ENCODE results near the gene SPTLC2. TPM values are rescaled to one million over a fixed set of nuclear protein-coding genes. Genes with fewer than 3 reads are reported as not detected.

The SPTLC2 gene
- total and polyA plus RNA-seq, 2 of the 13 experiments (the other 11 are each of a cell fraction or from before 2014, with no cell fraction given): 17.4 to 17.5 TPM

- no TSS peak for BruUV-seq (replicated peaks)
- CTCF ChIA-PET (ENCODE audit: low intra/inter-chr PET ratio, low total read pairs): no interaction called here
- Histone ChIP-seq H3K4me2 (ENCODE audit: low read depth, low read length) (no peak overlapping the region), H3K4me1 (ENCODE audit: insufficient read depth, low read length) (no peaks in the 10 kb centered on the region), H4K20me1 (ENCODE audit: insufficient read depth, low read length) (no peaks in the 10 kb centered on the region), H3K9ac (ENCODE audit: insufficient read depth, low read depth, low read length) (no peak overlapping the region), H2AFZ (ENCODE audit: low read length) (no peak overlapping the region), H3K4me3 (replicated peaks in 1 of 3; ENCODE audit: insufficient read depth in 1 of 3, low read depth in 2 of 3, low read length in 3 of 3) (no peak overlapping the region), H3K36me3 (replicated peaks in 1 of 2; ENCODE audit: control insufficient read depth in 1 of 2, insufficient read depth in 2 of 2, low read length in 2 of 2) (peaks cover 31 to 50% of the 10 kb centered on the region in 2 experiments), H3K79me2 (ENCODE audit: insufficient read depth, low read length) (no peaks in the 10 kb centered on the region), H3K27ac (ENCODE audit: extremely low read length, insufficient read depth, low read length) (no peak overlapping the region), H3K9me3 (ENCODE audit: low read length) (no peaks in the 10 kb centered on the region), H3K27me3 (ENCODE audit: control insufficient read depth in 1 of 2, insufficient read depth in 2 of 2, low read length in 2 of 2) (no peaks in the 10 kb centered on the region)
- ATAC-seq (no peak), DNase-seq (ENCODE audit: low spot score) (no peak), FAIRE-seq (no peak)
- TF ChIP-seq ZNF552 (CRISPR knock-in tag; IDR thresholded peaks at IDR 0.05; ENCODE audit: borderline replicate concordance) (no peak), CHCHD3 (CRISPR knock-in tag; IDR thresholded peaks at IDR 0.05) (no peak), TERF1 (CRISPR knock-in tag; IDR thresholded peaks at IDR 0.05) (no peak), ZNF546 (CRISPR knock-in tag; conservative IDR thresholded peaks at IDR 0.05) (no peak), ZNF790 (CRISPR knock-in tag; IDR thresholded peaks at IDR 0.05; ENCODE audit: borderline replicate concordance) (no peak), ZNF414 (CRISPR knock-in tag; IDR thresholded peaks at IDR 0.05) (no peak), ATF5 (CRISPR knock-in tag; IDR thresholded peaks at IDR 0.05; ENCODE audit: low read depth) (no peak), ZNF562 (CRISPR knock-in tag; IDR thresholded peaks at IDR 0.05; ENCODE audit: borderline replicate concordance) (no peak), ZKSCAN5 (CRISPR knock-in tag; IDR thresholded peaks at IDR 0.05) (no peak), CHD2 (IDR thresholded peaks at IDR 0.05; ENCODE audit: low read depth, low read length) (no peak), MTA1 (CRISPR knock-in tag; IDR thresholded peaks at IDR 0.05; ENCODE audit: borderline replicate concordance) (no peak), HDAC1 (CRISPR knock-in tag; IDR thresholded peaks at IDR 0.05) (no peak), TFE3 (CRISPR knock-in tag; IDR thresholded peaks at IDR 0.05) (no peak)
- TF ChIP-seq, protein P1, sequence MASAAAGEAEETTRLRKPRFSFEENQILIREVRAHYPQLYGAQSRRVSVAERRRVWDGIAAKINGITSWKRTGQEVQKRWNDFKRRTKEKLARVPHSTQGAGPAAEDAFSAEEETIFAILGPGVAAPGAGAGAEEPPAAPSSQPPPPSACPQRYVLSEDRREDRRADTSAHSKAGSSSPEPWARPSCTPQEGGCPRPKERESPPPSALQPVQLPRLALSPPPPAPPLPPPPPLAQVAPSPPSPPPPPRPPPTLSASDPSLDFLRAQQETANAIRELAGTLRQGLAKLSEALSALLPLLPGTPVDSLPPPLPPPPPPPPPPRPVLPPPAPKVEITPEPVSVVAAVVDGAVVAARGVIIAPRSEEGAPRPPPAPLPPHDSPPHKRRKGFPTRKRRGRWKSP (CRISPR knock-in tag; IDR thresholded peaks at IDR 0.05): no peak
- WGBS (ENCODE audit: low lambda C conversion rate): 96% methylated on average over 8 of the region's 8 CpGs
- POLR2A ChIA-PET: no interaction called here
- in situ Hi-C loops (cut with HindIII; ENCODE audit: extremely low pct_ligation_motif_present, low pct_unique_long_range_greater_than_20kb): no loop called here
- intact Hi-C loops (cut with micrococcal nuclease; ENCODE audit: unreplicated experiment): no loop called here
Observed at GRCh38 chr14:77482422-77482821, 134.0 kb downstream of the SPTLC2 start.
